Measurements from ENCODE around the gene RPS6KL1. TPM values are rescaled to one million over a fixed set of nuclear protein-coding genes. Genes with fewer than 3 reads are reported as not detected.

Gene RPS6KL1
- polyA plus RNA-seq, 1 donor from 2014 or later = 147 TPM

- Histone ChIP-seq H3K79me2 (replicated peaks; ENCODE audit: insufficient read depth, low read length) (no peaks in the 10 kb centered on the region), H4K20me1 (ENCODE audit: insufficient read depth) (no peaks in the 10 kb centered on the region), H3K27ac (ENCODE audit: low read length) (no peak overlapping the region), H3K9me3 (ENCODE audit: low read length) (no peaks in the 10 kb centered on the region), H3K4me3 (ENCODE audit: low read length) (no peak overlapping the region), H3F3A (ENCODE audit: insufficient read depth, low read length, poor library complexity, severe bottlenecking) (no peaks in the 10 kb centered on the region), H3K9ac (ENCODE audit: low read length) (no peak overlapping the region), H2AFZ (ENCODE audit: low read depth, low read length) (no peak overlapping the region), H3K9me2 (ENCODE audit: insufficient read depth, low read length) (no peaks in the 10 kb centered on the region), H3K4me2 (ENCODE audit: low read length) (no peak overlapping the region), H3K36me3 (ENCODE audit: insufficient read depth, low read length) (no peaks in the 10 kb centered on the region), H3K27me3 (ENCODE audit: insufficient read depth, low read depth, low read length) (no peaks in the 10 kb centered on the region)
- no peak for TF ChIP-seq EZH2 (IDR thresholded peaks at IDR 0.05; ENCODE audit: borderline replicate concordance, insufficient read depth, low read length, poor library complexity, severe bottlenecking)
- TF ChIP-seq TAF1 (IDR thresholded peaks at IDR 0.05; ENCODE audit: low read depth) = no peak
- no peak for TF ChIP-seq CTCF (IDR thresholded peaks at IDR 0.05; ENCODE audit: poor library complexity, severe bottlenecking)
Observed at GRCh38 chr14:74961238-74961911, 38.3 kb upstream of the RPS6KL1 start.

- H3F3A ChIP-seq (ENCODE audit: insufficient read depth, low read length, poor library complexity, severe bottlenecking) = no peaks in the 10 kb centered on the region
- no peaks in the 10 kb centered on the region for H3K79me2 ChIP-seq (replicated peaks; ENCODE audit: insufficient read depth, low read length)
Observed at GRCh38 chr14:74960736-74961135, 37.7 kb upstream of the RPS6KL1 start.

More at GRCh38 chr14:74960736-74961135, 37.7 kb upstream of the RPS6KL1 start:
- Histone ChIP-seq H3K36me3 (ENCODE audit: insufficient read depth, low read length) (no peaks in the 10 kb centered on the region), H2AFZ (ENCODE audit: low read depth, low read length) (no peak overlapping the region), H3K4me3 (ENCODE audit: low read length) (no peak overlapping the region), H3K4me2 (ENCODE audit: low read length) (no peak overlapping the region), H4K20me1 (ENCODE audit: insufficient read depth) (no peaks in the 10 kb centered on the region), H3K9me3 (ENCODE audit: low read length) (no peaks in the 10 kb centered on the region), H3K27me3 (ENCODE audit: insufficient read depth, low read depth, low read length) (peaks cover 5% of the 10 kb centered on the region), H3K9me2 (ENCODE audit: insufficient read depth, low read length) (no peaks in the 10 kb centered on the region), H3K9ac (ENCODE audit: low read length) (no peak overlapping the region), H3K27ac (ENCODE audit: low read length) (no peak overlapping the region)
- TF ChIP-seq POLR2AphosphoS5 (IDR thresholded peaks at IDR 0.05) (no peak), MXI1 (conservative IDR thresholded peaks at IDR 0.05; ENCODE audit: poor library complexity, severe bottlenecking) (no peak), SMC3 (conservative IDR thresholded peaks at IDR 0.05; ENCODE audit: poor library complexity) (no peak), CTCF (IDR thresholded peaks at IDR 0.05; ENCODE audit: poor library complexity, severe bottlenecking) (no peak), RAD21 (conservative IDR thresholded peaks at IDR 0.05) (no peak), TAF1 (IDR thresholded peaks at IDR 0.05; ENCODE audit: low read depth) (no peak), REST (IDR thresholded peaks at IDR 0.05; ENCODE audit: borderline replicate concordance) (no peak), EP300 (conservative IDR thresholded peaks at IDR 0.05; ENCODE audit: poor library complexity, severe bottlenecking) (no peak), EZH2 (IDR thresholded peaks at IDR 0.05; ENCODE audit: borderline replicate concordance, insufficient read depth, low read length, poor library complexity, severe bottlenecking) (no peak)
